HEK293 (cell line): ENCODE measurements around the gene NAT8L.

Source experiments
- CTCF ChIA-PET: fragments of 350-600 bp; formaldehyde crosslinking; extraction: SDS; loops from one replicate; lab custom pipeline; 2021; ENCODE audit warnings: antibody characterized with exemption; lab: Yijun Ruan, JAX
- POLR2A ChIA-PET: fragments of 300-600 bp; formaldehyde crosslinking; extraction: SDS; loops from one replicate; lab custom pipeline; 2020; ENCODE audit warnings: antibody characterized with exemption, inconsistent platforms; lab: Yijun Ruan, JAX
- H3K27ac ChIP-seq: fragments of 200-500 bp; sonication (Bioruptor generic); 2 replicates; pipeline ENCODE4 v1.5.1; 2014; ENCODE audit warnings: low read depth, low read length, control low read depth, inconsistent platforms; ENCODE audit errors: extremely low read depth
- H3K36me3 ChIP-seq, 2 experiments: fragments of 200-500 bp in 1 of 2; sonication (Bioruptor generic) in 1 of 2; 1 replicate in 1 of 2; 2 replicates in 1 of 2; pipeline ENCODE4 v1.5.1; 2014 to 2017; ENCODE audit warnings: inconsistent platforms in 2 of 2, low read length in 2 of 2; ENCODE audit not compliant: control insufficient read depth in 2 of 2, insufficient read depth in 1 of 2
- H3K4me1 ChIP-seq: fragments of 200-500 bp; sonication (Bioruptor generic); 2 replicates; pipeline ENCODE4 v1.5.1; 2014; ENCODE audit warnings: mild to moderate bottlenecking, low read length, inconsistent platforms; ENCODE audit not compliant: control insufficient read depth, insufficient read depth
- H3K4me3 ChIP-seq: 2 replicates; pipeline ENCODE4 v1.5.1; 2011; ENCODE audit warnings: low read depth, mild to moderate bottlenecking, control low read depth, low read length, moderate library complexity
- H3K9me3 ChIP-seq: fragments of 200-500 bp; sonication (Bioruptor generic); 2 replicates; pipeline ENCODE4 v1.5.1; 2014; ENCODE audit warnings: low read depth, low read length, inconsistent platforms; ENCODE audit not compliant: control insufficient read depth, insufficient read depth
- FEZF1 ChIP-seq: fragments of 450-650 bp; formaldehyde crosslinking; IDR thresholded peaks from 2 replicates; pipeline ENCODE4 v1.5.1; 2016; ENCODE audit warnings: missing biosample characterization, missing genetic modification characterization
- GLI4 ChIP-seq: fragments of 450-650 bp; formaldehyde crosslinking; IDR thresholded peaks from 2 replicates; pipeline ENCODE4 v1.5.1; 2016; ENCODE audit warnings: missing biosample characterization, missing genetic modification characterization
- HIC1 ChIP-seq: fragments of 450-650 bp; formaldehyde crosslinking; IDR thresholded peaks from 2 replicates; pipeline ENCODE4 v1.5.1; 2016; ENCODE audit warnings: missing biosample characterization, missing genetic modification characterization
- HOXA7 ChIP-seq: sonication (generic); formaldehyde crosslinking; IDR thresholded peaks from 2 replicates; pipeline ENCODE4 v1.8.1; 2022; ENCODE audit warnings: missing genetic modification reagents, borderline replicate concordance
- HOXD13 ChIP-seq: sonication (generic); formaldehyde crosslinking; IDR thresholded peaks from 2 replicates; pipeline ENCODE4 v1.8.0; 2022; ENCODE audit warnings: missing genetic modification reagents, borderline replicate concordance
- KLF1 ChIP-seq: fragments of 450-650 bp; formaldehyde crosslinking; IDR thresholded peaks from 2 replicates; pipeline ENCODE4 v1.5.1; 2016; ENCODE audit warnings: missing biosample characterization, missing genetic modification characterization
- KLF10 ChIP-seq: fragments of 450-650 bp; IDR thresholded peaks from 2 replicates; pipeline ENCODE4 v1.5.1; 2018; ENCODE audit warnings: missing biosample characterization, mild to moderate bottlenecking, missing genetic modification characterization
- PRDM6 ChIP-seq: fragments of 450-650 bp; formaldehyde crosslinking; IDR thresholded peaks from 2 replicates; pipeline ENCODE4 v1.5.1; 2017; ENCODE audit warnings: missing biosample characterization, missing genetic modification characterization
- SALL2 ChIP-seq: fragments of 450-650 bp; formaldehyde crosslinking; IDR thresholded peaks from 2 replicates; pipeline ENCODE4 v1.5.0; 2017; ENCODE audit warnings: missing biosample characterization, mild to moderate bottlenecking, missing genetic modification characterization, borderline replicate concordance
- ZFP3 ChIP-seq: fragments of 450-650 bp; formaldehyde crosslinking; IDR thresholded peaks from 2 replicates; pipeline ENCODE4 v1.5.1; 2016; ENCODE audit warnings: low read depth, missing biosample characterization, missing genetic modification characterization
- ZNF175 ChIP-seq: fragments of 450-650 bp; formaldehyde crosslinking; IDR thresholded peaks from 2 replicates; pipeline ENCODE4 v1.5.1; 2016; ENCODE audit warnings: missing biosample characterization, missing genetic modification characterization
- ZNF302 ChIP-seq: fragments of 450-650 bp; formaldehyde crosslinking; IDR thresholded peaks from 2 replicates; pipeline ENCODE4 v1.5.1; 2016; ENCODE audit warnings: missing biosample characterization, missing genetic modification characterization, low read depth
- ZNF350 ChIP-seq: fragments of 450-650 bp; formaldehyde crosslinking; IDR thresholded peaks from 2 replicates; pipeline ENCODE4 v1.5.0; 2017; ENCODE audit warnings: missing biosample characterization, mild to moderate bottlenecking, missing genetic modification characterization
- ZNF354C ChIP-seq: fragments of 450-650 bp; formaldehyde crosslinking; IDR thresholded peaks from 2 replicates; pipeline ENCODE4 v1.5.1; 2016; ENCODE audit warnings: missing biosample characterization, missing genetic modification characterization, low read depth, borderline replicate concordance
- ZNF366 ChIP-seq: fragments of 450-650 bp; formaldehyde crosslinking; conservative IDR thresholded peaks from 2 replicates; pipeline ENCODE4 v1.5.1; 2016; ENCODE audit warnings: missing biosample characterization, missing genetic modification characterization
- ZNF398 ChIP-seq: fragments of 450-650 bp; formaldehyde crosslinking; IDR thresholded peaks from 2 replicates; pipeline ENCODE4 v1.5.1; 2017; ENCODE audit warnings: missing biosample characterization, missing genetic modification characterization
- ZNF501 ChIP-seq: fragments of 450-650 bp; formaldehyde crosslinking; IDR thresholded peaks from 2 replicates; pipeline ENCODE4 v1.5.1; 2016; ENCODE audit warnings: missing biosample characterization, missing genetic modification characterization
- ZNF521 ChIP-seq: fragments of 450-650 bp; formaldehyde crosslinking; IDR thresholded peaks from 2 replicates; pipeline ENCODE4 v1.5.1; 2017; ENCODE audit warnings: missing biosample characterization, mild to moderate bottlenecking, missing genetic modification characterization
- ZNF544 ChIP-seq: fragments of 450-650 bp; formaldehyde crosslinking; IDR thresholded peaks from 2 replicates; pipeline ENCODE4 v1.5.0; 2017; ENCODE audit warnings: missing biosample characterization, missing genetic modification characterization
- ZNF639 ChIP-seq: fragments of 450-650 bp; formaldehyde crosslinking; IDR thresholded peaks from 2 replicates; pipeline ENCODE4 v1.5.1; 2016; ENCODE audit warnings: missing biosample characterization, missing genetic modification characterization
- ZNF654 ChIP-seq: fragments of 450-650 bp; formaldehyde crosslinking; IDR thresholded peaks from 2 replicates; pipeline ENCODE4 v1.5.1; 2016; ENCODE audit warnings: low read depth, missing biosample characterization, missing genetic modification characterization
- ZNF776 ChIP-seq: fragments of 450-650 bp; formaldehyde crosslinking; IDR thresholded peaks from 2 replicates; pipeline ENCODE4 v1.5.0; 2017; ENCODE audit warnings: missing biosample characterization, missing genetic modification characterization, borderline replicate concordance
- ZNF792 ChIP-seq: fragments of 450-650 bp; formaldehyde crosslinking; IDR thresholded peaks from 2 replicates; pipeline ENCODE4 v1.5.1; 2016; ENCODE audit warnings: missing biosample characterization, missing genetic modification characterization

The NAT8L gene

GRCh38 chr4:2065106-2065930 is 6.2 kb downstream of the NAT8L start (continued):
- TF ChIP-seq PRDM6 (tag by site-specific recombination) (no peak), ZNF654 (tag by site-specific recombination) (no peak), ZNF350 (tag by site-specific recombination) (no peak), HOXA7 (CRISPR knock-in tag) (no peak), ZNF398 (tag by site-specific recombination) (no peak), ZNF366 (no peak), KLF1 (tag by site-specific recombination) (no peak), HIC1 (tag by site-specific recombination) (no peak), ZFP3 (tag by site-specific recombination) (no peak), ZNF302 (no peak), KLF10 (tag by site-specific recombination) (no peak), SALL2 (tag by site-specific recombination) (no peak), ZNF544 (no peak), GLI4 (no peak)

GRCh38 chr4:2066011-2066551 is 7.0 kb downstream of the NAT8L start:
- TF ChIP-seq FEZF1 (tag by site-specific recombination) = no peak
- TF ChIP-seq ZNF501 (tag by site-specific recombination) = no peak
- TF ChIP-seq ZNF175 (tag by site-specific recombination) = no peak
- TF ChIP-seq ZNF521 (tag by site-specific recombination) = no peak
- TF ChIP-seq ZNF776 (tag by site-specific recombination) = no peak
- TF ChIP-seq ZNF639 (tag by site-specific recombination) = no peak
- no peak for TF ChIP-seq HOXD13
- TF ChIP-seq ZNF792 (tag by site-specific recombination) = no peak
- TF ChIP-seq ZNF354C (tag by site-specific recombination) = no peak
- TF ChIP-seq, all 188 proteins: peak for 0
- H3K27ac ChIP-seq = no peak overlapping the region
- no peaks in the 10 kb centered on the region for H3K4me1 ChIP-seq
- no peaks in the 10 kb centered on the region for H3K9me3 ChIP-seq
- H3K4me3 ChIP-seq = no peak overlapping the region
- CTCF ChIA-PET = no interaction called here
- POLR2A ChIA-PET = no interaction called here
- H3K36me3 ChIP-seq = peaks cover 0 to 38% of the 10 kb centered on the region in 2 experiments; a peak in 1 of 3 replicates
